Neuron (in vitro differentiated cells): ENCODE results near the gene LRRC37A2.
"Not testable (repeated sequence)": the region's sequence is repeated elsewhere in the genome, so short reads cannot be mapped to it uniquely, and the experiment has no call there.

ENCODE experiments used
- H2AFZ ChIP-seq: one replicate; pipeline ENCODE4 v1.6.1; 2013; ENCODE audit warnings: low read depth, mild to moderate bottlenecking, inconsistent platforms, low read length, moderate library complexity
- H3K27me3 ChIP-seq: one replicate; pipeline ENCODE4 v1.6.1; 2013; ENCODE audit warnings: low read length; ENCODE audit not compliant: insufficient read depth
- H3K36me3 ChIP-seq: one replicate; pipeline ENCODE4 v1.6.1; 2013; ENCODE audit warnings: low read length; ENCODE audit not compliant: insufficient read depth
- H3K4me1 ChIP-seq: one replicate; pipeline ENCODE4 v1.6.1; 2013; ENCODE audit warnings: low read length; ENCODE audit not compliant: insufficient read depth
- H3K4me3 ChIP-seq: 2 replicates; pipeline ENCODE4 v1.5.1; 2013; ENCODE audit warnings: mild to moderate bottlenecking, low read length, moderate library complexity
- H3K9me3 ChIP-seq: one replicate; pipeline ENCODE4 v1.6.1; 2013; ENCODE audit warnings: low read length

LRRC37A2 gene

DNA sequence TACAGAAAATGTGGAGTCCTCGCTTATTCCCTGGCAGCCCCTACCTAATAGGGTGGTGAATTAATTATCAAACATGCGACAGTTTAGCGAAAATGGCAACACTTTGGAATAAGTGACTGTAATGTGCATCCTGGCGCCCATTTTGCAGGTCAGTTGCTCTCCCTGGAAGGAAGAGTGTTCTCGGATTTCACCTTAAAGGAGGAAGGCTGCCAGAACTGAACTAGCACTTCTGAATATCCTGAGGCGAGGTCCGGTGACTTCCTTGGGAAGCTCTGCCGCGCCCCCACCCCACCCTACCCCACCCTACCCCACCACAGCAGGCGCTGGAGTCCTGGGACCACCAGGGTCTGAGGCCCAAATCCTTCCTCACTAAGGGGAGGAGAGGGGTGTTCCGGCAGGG, at the start of gene LRRC37A2:
Gene LRRC37A2 (plus strand): TSS at position 301 of the 400 bp plus-strand sequence. CDS start 245 bp downstream, outside the sequence.
- H3K9me3 ChIP-seq, H3K36me3 ChIP-seq, H3K4me3 ChIP-seq, H2AFZ ChIP-seq, H3K27me3 ChIP-seq, H3K4me1 ChIP-seq: not testable (repeated sequence)

- not testable (repeated sequence) for H3K4me3 ChIP-seq, H3K4me1 ChIP-seq, H3K27me3 ChIP-seq, H2AFZ ChIP-seq, H3K9me3 ChIP-seq, H3K36me3 ChIP-seq
Observed at GRCh38 chr17:46467618-46468017, 44.6 kb upstream of the LRRC37A2 start.

DNA sequence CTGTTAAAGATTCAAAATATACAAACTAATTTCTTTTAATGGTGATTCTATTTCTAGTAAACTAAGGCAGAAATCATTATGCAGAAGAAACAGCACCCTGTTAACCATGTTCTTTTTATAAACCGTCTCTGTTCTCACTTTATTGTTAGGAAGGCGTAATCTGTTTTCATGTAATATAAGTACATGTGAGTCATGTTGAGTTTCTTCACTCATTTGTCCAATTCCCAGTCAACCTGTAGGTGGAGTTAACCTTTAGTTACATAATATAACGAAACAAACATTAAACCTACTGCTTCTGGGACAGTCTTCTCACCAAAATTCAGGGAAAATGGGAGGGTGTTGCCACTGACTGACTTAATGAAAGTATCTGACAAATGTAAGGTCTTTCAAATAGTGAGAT, 37.8 kb upstream of the LRRC37A2 start:
- not testable (repeated sequence) for H3K27me3 ChIP-seq, H3K4me3 ChIP-seq, H2AFZ ChIP-seq, H3K4me1 ChIP-seq, H3K9me3 ChIP-seq, H3K36me3 ChIP-seq

GRCh38 chr17:46475583-46475982, 36.7 kb upstream of the LRRC37A2 start:
- H3K4me1 ChIP-seq, H3K4me3 ChIP-seq, H3K36me3 ChIP-seq, H2AFZ ChIP-seq, H3K9me3 ChIP-seq, H3K27me3 ChIP-seq: not testable (repeated sequence)

GRCh38 chr17:46478823-46479222, 33.4 kb upstream of the LRRC37A2 start:
- H2AFZ ChIP-seq, H3K4me1 ChIP-seq, H3K4me3 ChIP-seq, H3K9me3 ChIP-seq, H3K36me3 ChIP-seq, H3K27me3 ChIP-seq: not testable (repeated sequence)

DNA sequence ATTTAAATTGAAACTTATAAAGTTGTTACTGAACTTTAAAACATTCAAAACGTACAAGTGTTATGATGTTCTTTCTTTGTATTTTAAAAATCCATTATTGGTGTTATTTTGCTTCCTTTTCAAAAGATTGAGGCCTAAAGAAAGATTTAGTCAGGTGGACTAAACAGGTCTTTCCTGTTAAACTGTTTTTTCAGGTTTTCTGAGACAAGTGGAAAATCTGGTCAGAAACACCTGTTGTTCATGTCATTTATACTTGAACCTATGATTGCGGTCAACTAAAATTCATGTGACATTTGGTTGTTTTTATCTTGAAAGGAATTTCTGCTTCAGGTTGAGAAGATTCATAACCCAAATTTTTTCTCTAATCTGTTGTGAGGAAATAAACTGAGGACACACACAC, 31.0 kb upstream of the LRRC37A2 start:
- H3K4me1 ChIP-seq, H3K27me3 ChIP-seq, H3K4me3 ChIP-seq, H2AFZ ChIP-seq, H3K9me3 ChIP-seq, H3K36me3 ChIP-seq: not testable (repeated sequence)

- H3K4me1 ChIP-seq, H3K4me3 ChIP-seq, H2AFZ ChIP-seq, H3K27me3 ChIP-seq, H3K9me3 ChIP-seq, H3K36me3 ChIP-seq: not testable (repeated sequence)
Observed at GRCh38 chr17:46492021-46492420, 20.2 kb upstream of the LRRC37A2 start.

DNA sequence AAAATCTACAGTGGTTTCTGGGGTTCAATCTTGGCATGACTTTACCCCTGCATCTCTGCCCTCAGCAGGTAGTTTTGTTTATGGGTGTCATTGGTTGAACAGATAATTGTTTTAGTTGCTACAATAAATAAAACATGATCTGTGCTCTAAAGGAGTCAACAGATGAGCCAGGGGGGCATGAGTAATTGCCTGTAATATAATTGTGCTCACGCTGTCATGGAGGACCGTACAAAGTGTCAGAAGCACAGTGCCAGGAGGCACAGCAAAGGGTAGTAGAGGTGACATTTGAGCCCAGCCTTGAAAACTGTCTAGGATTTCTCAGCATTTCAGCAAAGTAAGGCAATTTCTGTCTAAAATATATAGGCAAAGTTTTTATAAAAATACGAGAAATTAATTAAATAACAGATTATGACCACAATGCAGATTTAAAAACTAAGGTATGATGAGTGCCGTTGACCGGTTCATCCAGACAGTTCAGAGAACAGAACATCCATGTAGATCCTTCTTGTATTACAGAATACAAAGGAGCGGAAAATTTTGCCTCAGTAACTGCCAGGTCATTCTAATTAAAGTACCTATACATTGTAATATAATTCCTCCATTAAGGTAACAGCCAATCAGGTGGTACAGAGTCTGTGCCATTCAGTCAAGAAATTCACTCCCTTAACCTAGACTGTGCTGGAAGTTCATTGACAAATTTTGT, 12.7 kb upstream of the LRRC37A2 start:
- not testable (repeated sequence) for H3K36me3 ChIP-seq, H3K27me3 ChIP-seq, H3K4me3 ChIP-seq, H2AFZ ChIP-seq, H3K4me1 ChIP-seq, H3K9me3 ChIP-seq

- H3K9me3 ChIP-seq, H3K4me1 ChIP-seq, H3K27me3 ChIP-seq, H3K4me3 ChIP-seq, H3K36me3 ChIP-seq, H2AFZ ChIP-seq: not testable (repeated sequence)
Observed at GRCh38 chr17:46505896-46506295, 6.4 kb upstream of the LRRC37A2 start.

DNA sequence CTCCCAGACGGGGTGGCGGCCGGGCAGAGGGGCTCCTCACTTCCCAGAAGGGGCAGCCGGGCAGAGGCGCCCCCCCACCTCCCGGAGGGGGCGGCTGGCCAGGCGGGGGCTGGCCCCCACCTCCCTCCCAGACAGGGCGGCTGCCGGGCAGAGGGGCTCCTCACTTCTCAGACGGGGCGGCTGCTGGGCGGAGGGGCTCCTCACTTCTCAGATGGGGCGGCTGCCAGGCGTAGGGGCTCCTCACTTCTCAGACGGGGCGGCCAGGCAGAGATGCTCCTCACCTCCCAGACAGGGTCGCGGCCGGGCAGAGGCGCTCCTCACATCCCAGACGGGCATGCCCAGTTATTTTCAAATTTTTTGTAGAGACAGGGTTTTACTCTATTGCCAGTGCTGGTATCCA, 22.4 kb downstream of the LRRC37A2 start:
- not testable (repeated sequence) for H2AFZ ChIP-seq, H3K36me3 ChIP-seq, H3K4me1 ChIP-seq, H3K4me3 ChIP-seq, H3K9me3 ChIP-seq, H3K27me3 ChIP-seq

DNA sequence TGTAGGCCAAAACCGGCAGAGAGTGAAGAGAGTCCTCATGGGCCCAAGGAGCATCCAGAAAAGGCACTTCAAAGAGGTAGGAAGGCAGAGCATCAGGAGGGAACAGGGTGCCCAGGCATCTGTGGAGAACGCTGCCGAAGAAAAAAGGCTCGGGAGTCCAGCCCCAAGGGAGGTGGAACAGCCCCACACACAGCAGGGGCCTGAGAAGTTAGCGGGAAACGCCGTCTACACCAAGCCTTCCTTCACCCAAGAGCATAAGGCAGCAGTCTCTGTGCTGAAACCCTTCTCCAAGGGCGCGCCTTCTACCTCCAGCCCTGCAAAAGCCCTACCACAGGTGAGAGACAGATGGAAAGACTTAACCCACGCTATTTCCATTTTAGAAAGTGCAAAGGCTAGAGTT, 36.3 kb downstream of the LRRC37A2 start:
- H3K4me1 ChIP-seq, H3K4me3 ChIP-seq, H3K9me3 ChIP-seq, H3K27me3 ChIP-seq, H3K36me3 ChIP-seq, H2AFZ ChIP-seq: not testable (repeated sequence)

GRCh38 chr17:46559155-46559554, 46.9 kb downstream of the LRRC37A2 start:
- H3K27me3 ChIP-seq, H3K9me3 ChIP-seq, H3K4me1 ChIP-seq, H3K4me3 ChIP-seq, H2AFZ ChIP-seq, H3K36me3 ChIP-seq: not testable (repeated sequence)

- not testable (repeated sequence) for H3K4me1 ChIP-seq, H3K36me3 ChIP-seq, H2AFZ ChIP-seq, H3K4me3 ChIP-seq, H3K27me3 ChIP-seq, H3K9me3 ChIP-seq
Observed at GRCh38 chr17:46560048-46560447, 47.8 kb downstream of the LRRC37A2 start.

GRCh38 chr17:46566284-46566683, 54.0 kb downstream of the LRRC37A2 start:
- H3K4me1 ChIP-seq, H3K27me3 ChIP-seq, H3K4me3 ChIP-seq, H2AFZ ChIP-seq, H3K36me3 ChIP-seq, H3K9me3 ChIP-seq: not testable (repeated sequence)
